Left renal cortex interstitium (tissue), 4 donors: ENCODE measurements around the gene MYZAP. TPM values are rescaled to one million over a fixed set of nuclear protein-coding genes. Genes with fewer than 3 reads are reported as not detected.

Experiments
- DNase-seq, 4 donors: peaks; one replicate each; pipeline ENCODE4 v3.0.0-alpha.2; 2013; ENCODE audit warnings: low read depth in 4 of 4, low spot score in 2 of 4, missing footprints in 1 of 4
- polyA plus RNA-seq, 4 donors: library from polyadenylated mRNA; unstranded; fragments of 120-200 nt; gene quantifications; one replicate each; pipeline ENCODE4 v1.2.1, GENCODE V29; 2013; ENCODE audit not compliant: insufficient read length in 4 of 4

MYZAP gene
- polyA plus RNA-seq, 4 donors: 4.4 to 8.9 (median 5.4) TPM

DNA sequence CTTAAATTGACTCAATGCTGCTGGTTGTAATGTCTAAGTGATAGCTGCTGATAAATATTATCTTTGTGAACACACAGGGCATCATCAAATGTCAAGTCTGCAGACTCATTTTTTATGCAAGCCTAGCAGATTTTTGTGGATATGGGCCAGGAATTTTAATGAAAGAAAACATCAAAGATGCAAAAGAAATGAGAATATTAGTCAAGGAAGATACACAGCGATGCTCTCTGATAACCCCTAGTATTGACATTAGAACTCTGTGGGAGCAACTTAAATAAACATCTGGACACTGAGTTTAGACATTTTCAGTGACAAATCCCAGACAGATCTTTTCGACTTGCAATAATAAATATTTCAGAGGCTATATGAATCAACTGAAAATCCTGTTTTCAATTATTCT, 143.2 kb downstream of the MYZAP start:
- DNase-seq: no peak

Other genes starting within 250 kb of the MYZAP start
- 10 to 100 TPM; 59.7 to 67.1 (median 62.9) TPM for gene CGNL1, start 215.4 kb upstream of the MYZAP start, polyA plus RNA-seq
- gene POLR2M, start 114.8 kb downstream of the MYZAP start, polyA plus RNA-seq: 10 to 100 TPM; 85.4 to 99.2 (median 94.6) TPM